Mononuclear cell (primary cell): ENCODE results near the gene FOXM1. TPM values are rescaled to one million over a fixed set of nuclear protein-coding genes. Genes with fewer than 3 reads are reported as not detected.
A peak's percentile ranks its signal among the peaks of the same experiment; 100 is the strongest.

Source experiments
- H3K27me3 ChIP-seq: 2 replicates; pipeline ENCODE4 v1.6.0; 2011; ENCODE audit warnings: low read length, control low read depth; ENCODE audit not compliant: insufficient read depth
- H3K4me1 ChIP-seq: 2 replicates; pipeline ENCODE4 v1.5.1; 2011; ENCODE audit warnings: mild to moderate bottlenecking, low read length, control low read depth; ENCODE audit not compliant: insufficient read depth
- H3K4me3 ChIP-seq: 2 replicates; pipeline ENCODE4 v1.5.1; 2011; ENCODE audit warnings: mild to moderate bottlenecking, low read length, moderate library complexity
- H3K9me3 ChIP-seq: 2 replicates; pipeline ENCODE4 v1.5.1; 2011; ENCODE audit warnings: low read depth, mild to moderate bottlenecking, control low read depth, low read length
- total RNA-seq: library from RNA; depleted of rRNA; stranded (reverse); fragments of >200 nt; gene quantifications from one replicate; pipeline ENCODE4 v1.2.3, GENCODE V29; 2012

The FOXM1 gene
- total RNA-seq, 1 donor: 0.84 TPM

DNA sequence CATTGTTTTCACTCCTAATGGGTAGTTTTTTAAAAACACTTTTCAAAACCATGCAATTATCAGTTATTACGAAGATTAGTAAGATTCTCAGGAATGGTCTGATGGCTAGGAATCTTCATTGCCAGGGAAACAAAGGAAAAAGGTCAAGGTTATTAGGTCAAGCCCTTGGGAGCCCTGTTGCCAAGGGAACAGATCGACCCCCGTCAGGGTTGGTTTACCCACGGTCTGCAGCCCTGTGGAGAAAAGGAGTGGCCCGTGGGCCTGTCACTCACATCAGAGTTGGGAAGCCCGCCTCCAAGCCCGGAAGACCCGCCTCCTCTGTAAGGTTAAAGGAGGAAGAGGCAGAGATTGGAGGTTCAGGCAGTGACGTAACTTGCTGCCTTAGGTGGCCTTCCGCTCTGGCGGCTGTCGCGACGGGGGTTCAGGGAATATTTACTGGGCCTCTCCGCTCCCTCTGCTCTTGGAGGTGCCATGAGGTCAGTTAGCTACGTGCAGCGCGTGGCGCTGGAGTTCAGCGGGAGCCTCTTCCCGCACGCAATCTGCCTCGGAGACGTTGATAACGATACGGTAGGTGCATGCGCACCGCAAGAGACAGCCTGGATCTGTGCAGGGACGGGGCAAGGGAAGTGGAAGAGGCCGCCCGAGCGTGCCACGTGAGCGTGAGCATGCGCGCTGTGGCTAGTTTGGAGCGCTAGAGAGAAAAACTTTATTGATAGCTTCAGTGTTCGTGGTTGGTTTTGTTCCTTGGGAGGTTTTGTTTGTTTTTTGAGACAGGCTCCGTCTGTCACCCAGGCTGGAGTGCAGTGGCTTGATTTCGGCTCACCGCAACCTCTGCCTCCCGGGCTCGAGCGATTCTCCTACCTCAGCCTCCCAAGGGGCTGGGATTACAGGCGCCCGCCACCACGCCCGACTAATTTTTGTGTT, 64.4 kb downstream of the FOXM1 start, which contains the start of gene ITFG2:
ITFG2 (plus strand) TSS at position 379 of the 924 bp plus-strand sequence; CDS start at position 472, 93 bp downstream.
- Histone ChIP-seq H3K9me3 (no peaks in the 10 kb centered on the region), H3K4me1 (peaks cover 21% of the 10 kb centered on the region), H3K4me3 (peak within 1 kb of the TSS; percentile 72), H3K27me3 (no peaks in the 10 kb centered on the region)

DNA sequence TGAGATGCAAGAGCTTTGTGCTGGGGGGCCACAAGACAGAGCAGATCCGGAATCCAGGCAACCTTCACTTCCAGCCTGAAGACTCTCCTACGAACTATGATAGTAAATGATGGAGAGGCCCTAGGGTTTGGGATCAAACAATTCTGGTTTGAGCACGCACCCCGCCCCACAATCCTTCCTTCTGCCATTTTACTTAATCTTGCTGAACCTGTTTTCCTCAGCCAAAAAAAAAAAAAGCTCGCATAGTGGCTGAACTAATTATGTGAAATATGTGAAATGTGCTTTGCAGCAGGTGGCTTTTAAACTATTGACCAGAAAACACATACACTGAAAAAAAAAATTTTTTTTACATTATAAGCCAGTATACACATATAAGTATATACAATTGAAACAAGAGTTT, 65.2 kb downstream of the FOXM1 start:
- peaks cover 21% of the 10 kb centered on the region for H3K4me1 ChIP-seq
- H3K4me3 ChIP-seq: peak overlapping the region; percentile 72
- no peaks in the 10 kb centered on the region for H3K27me3 ChIP-seq
- H3K9me3 ChIP-seq: no peaks in the 10 kb centered on the region

Other genes with a start within 250 kb of the FOXM1 start
- gene FKBP4, start 82.2 kb downstream of the FOXM1 start, total RNA-seq: 11.0 TPM
- gene ITFG2, start 64.5 kb downstream of the FOXM1 start, total RNA-seq: 29.7 TPM
- not detected for gene NRIP2, start 42.1 kb downstream of the FOXM1 start, total RNA-seq
- not detected for gene TEX52, start 20.1 kb downstream of the FOXM1 start, total RNA-seq
- 31.0 TPM for gene RHNO1, start within 50 bp of the FOXM1 start, total RNA-seq
- gene TULP3, start 13.7 kb upstream of the FOXM1 start, total RNA-seq: 4.4 TPM
- gene TEAD4, start 82.2 kb upstream of the FOXM1 start, total RNA-seq: not detected
- 3.5 TPM for gene TSPAN9, start 200.2 kb upstream of the FOXM1 start, total RNA-seq